Stimulated activated CD8-positive, alpha-beta memory T cell treated with anti-CD3 and anti-CD28 coated beads, Interleukin-7, amount 100 ng/mL, for 4 hours (primary cell): Measurements from ENCODE around the gene SBDS.
"Not testable (repeated sequence)": the region's sequence is repeated elsewhere in the genome, so short reads cannot be mapped to it uniquely, and the experiment has no call there.

Experiments used
- DNase-seq, 2 donors: peaks; one replicate each; pipeline ENCODE4 v3.0.0-alpha.2; 2020; ENCODE audit warnings: low read depth in 2 of 2

SBDS gene

GRCh38 chr7:66995050-66995776 lies at the start of gene SBDS:
SBDS (minus strand) TSS chr7:66995586; CDS start chr7:66995417, 169 bp downstream.
- peak; percentile 85 to 94 for DNase-seq

GRCh38 chr7:67043559-67043930 lies 48.2 kb upstream of the SBDS start:
- DNase-seq: not testable (repeated sequence)

- not testable (repeated sequence) for DNase-seq
These were observed 47.6 kb upstream of the SBDS start for GRCh38 chr7:67042781-67043558.

- DNase-seq: not testable (repeated sequence)
These were observed 45.4 kb upstream of the SBDS start for GRCh38 chr7:67040832-67041231.

GRCh38 chr7:67036432-67037395 lies 41.3 kb upstream of the SBDS start:
- DNase-seq: not testable (repeated sequence)

GRCh38 chr7:67033251-67033650 lies 37.9 kb upstream of the SBDS start:
- DNase-seq: no peak

GRCh38 chr7:67031685-67032084 lies 36.3 kb upstream of the SBDS start:
- DNase-seq: not testable (repeated sequence)

- not testable (repeated sequence) for DNase-seq
These were observed 30.1 kb upstream of the SBDS start for GRCh38 chr7:67025459-67025858.

- no peak for DNase-seq
These were observed 27.1 kb upstream of the SBDS start for GRCh38 chr7:67022511-67022910.

GRCh38 chr7:67021260-67021659 lies 25.9 kb upstream of the SBDS start:
- DNase-seq: no peak

GRCh38 chr7:67019562-67020390 lies 24.4 kb upstream of the SBDS start:
- DNase-seq: no peak

GRCh38 chr7:67018940-67019339 lies 23.6 kb upstream of the SBDS start:
- no peak for DNase-seq

- not testable (repeated sequence) for DNase-seq
These were observed 22.6 kb upstream of the SBDS start for GRCh38 chr7:67017971-67018370.

GRCh38 chr7:67014076-67014622 lies 18.8 kb upstream of the SBDS start:
- not testable (repeated sequence) for DNase-seq

GRCh38 chr7:67009677-67010076 lies 14.3 kb upstream of the SBDS start:
- not testable (repeated sequence) for DNase-seq

- DNase-seq: no peak
These were observed 12.9 kb upstream of the SBDS start for GRCh38 chr7:67008260-67008659.

GRCh38 chr7:67006965-67007364 lies 11.6 kb upstream of the SBDS start:
- no peak for DNase-seq

GRCh38 chr7:67004145-67004544 lies 8.8 kb upstream of the SBDS start:
- DNase-seq: not testable (repeated sequence)

GRCh38 chr7:67000601-67001258 lies 5.3 kb upstream of the SBDS start:
- DNase-seq: not testable (repeated sequence)
